BLaER1 treated with 17β-estradiol and CSF1 and Interleukin-3, amounts not matched to agents 10 nM and 100 nM (cell line): ENCODE measurements around the gene DUS1L.

ENCODE experiments used
- H3K27ac ChIP-seq, 11 experiments: shearing (Covaris generic); formaldehyde crosslinking; 2 replicates each; pipeline ENCODE4 v1.8.1; 2022
- H3K27me3 ChIP-seq, 11 experiments: shearing (Covaris generic); formaldehyde crosslinking; 2 replicates each; pipeline ENCODE4 v1.8.1; 2022
- H3K36me3 ChIP-seq, 11 experiments: shearing (Covaris generic); formaldehyde crosslinking; 2 replicates each; pipeline ENCODE4 v1.8.1; 2022
- H3K4me1 ChIP-seq, 10 experiments: shearing (Covaris generic); formaldehyde crosslinking; 2 replicates each; pipeline ENCODE4 v1.8.1; 2022
- H3K4me2 ChIP-seq, 11 experiments: shearing (Covaris generic); formaldehyde crosslinking; 2 replicates each; pipeline ENCODE4 v1.8.1; 2022
- H3K4me3 ChIP-seq, 10 experiments: shearing (Covaris generic); formaldehyde crosslinking; 2 replicates each; pipeline ENCODE4 v1.8.1; 2022
- H3K9ac ChIP-seq, 11 experiments: shearing (Covaris generic); formaldehyde crosslinking; 2 replicates each; pipeline ENCODE4 v1.8.1; 2022
- H3K9me3 ChIP-seq, 11 experiments: shearing (Covaris generic); formaldehyde crosslinking; replicated peaks in 1 of 11; 2 replicates each; pipeline ENCODE4 v1.8.1; 2022
- H4K20me1 ChIP-seq, 11 experiments: shearing (Covaris generic); formaldehyde crosslinking; 2 replicates each; pipeline ENCODE4 v1.8.1; 2022
- Cebpa-rat ChIP-seq, 11 experiments: shearing (Covaris generic); IDR thresholded peaks; 2 replicates each; pipeline ENCODE4 v1.8.1; 2022

The DUS1L gene

GRCh38 chr17:82092094-82092586, 26.5 kb upstream of the DUS1L start:
- peaks cover 14 to 23% (median 18%) of the 10 kb centered on the region in 10 experiments for H3K4me1 ChIP-seq
- H3K27ac ChIP-seq, result no peak overlapping the region
- H4K20me1 ChIP-seq, result peaks cover 18 to 99% (median 94%) of the 10 kb centered on the region in 11 experiments; a peak in 21 of 22 replicates
- no peak overlapping the region for H3K4me2 ChIP-seq
- peaks cover 84 to 98% (median 93%) of the 10 kb centered on the region in 11 experiments for H3K36me3 ChIP-seq
- no peaks in the 10 kb centered on the region for H3K27me3 ChIP-seq
- no peak overlapping the region for H3K4me3 ChIP-seq
- H3K9ac ChIP-seq, result no peak overlapping the region; a peak in 1 of 22 replicates
- H3K9me3 ChIP-seq, result no peaks in the 10 kb centered on the region
- TF ChIP-seq Cebpa-rat (IDR thresholded peaks at IDR 0.05), result no peak

- Histone ChIP-seq H3K4me1 (peaks cover 9 to 16% (median 12%) of the 10 kb centered on the region in 10 experiments), H3K27me3 (no peaks in the 10 kb centered on the region), H3K4me3 (no peak overlapping the region), H4K20me1 (peaks cover 12 to 99% (median 92%) of the 10 kb centered on the region in 11 experiments; a peak in 21 of 22 replicates), H3K36me3 (peaks cover 89 to 99% (median 97%) of the 10 kb centered on the region in 11 experiments), H3K9ac (peak overlapping the region in 1 of 11 experiments; percentile 15; a peak in 1 of 22 replicates), H3K4me2 (no peak overlapping the region), H3K9me3 (no peaks in the 10 kb centered on the region), H3K27ac (no peak overlapping the region)
- TF ChIP-seq Cebpa-rat (IDR thresholded peaks at IDR 0.05), result no peak
Measured at GRCh38 chr17:82091264-82092066, 25.9 kb upstream of the DUS1L start.

GRCh38 chr17:82090549-82091263, 25.1 kb upstream of the DUS1L start:
- Histone ChIP-seq H3K27ac (no peak overlapping the region), H4K20me1 (peaks cover 5 to 99% (median 92%) of the 10 kb centered on the region in 11 experiments; a peak in 21 of 22 replicates), H3K4me2 (no peak overlapping the region), H3K4me1 (peaks cover 1 to 8% (median 4%) of the 10 kb centered on the region in 10 experiments; a peak in 16 of 20 replicates), H3K4me3 (no peak overlapping the region), H3K27me3 (no peaks in the 10 kb centered on the region), H3K9ac (no peak overlapping the region), H3K9me3 (no peaks in the 10 kb centered on the region), H3K36me3 (peaks cover 92 to 99% (median 97%) of the 10 kb centered on the region in 11 experiments)
- no peak for TF ChIP-seq Cebpa-rat (IDR thresholded peaks at IDR 0.05)

- Histone ChIP-seq H3K4me1 (0 out of 20 replicates have a peak, but pooled peaks cover 0 to under 1% (median 0%) of the 10 kb centered on the region in 10 experiments), H3K4me3 (no peak overlapping the region), H3K9me3 (no peaks in the 10 kb centered on the region), H3K4me2 (no peak overlapping the region), H3K9ac (no peak overlapping the region), H3K27ac (no peak overlapping the region), H3K27me3 (no peaks in the 10 kb centered on the region), H4K20me1 (peaks cover 0 to 99% (median 92%) of the 10 kb centered on the region in 11 experiments; a peak in 20 of 22 replicates), H3K36me3 (peaks cover 91 to 99% (median 97%) of the 10 kb centered on the region in 11 experiments)
- no peak for TF ChIP-seq Cebpa-rat (IDR thresholded peaks at IDR 0.05)
Measured at GRCh38 chr17:82089723-82090548, 24.3 kb upstream of the DUS1L start.

- Histone ChIP-seq H3K4me2 (no peak overlapping the region), H4K20me1 (peaks cover 0 to 100% (median 95%) of the 10 kb centered on the region in 11 experiments; a peak in 20 of 22 replicates), H3K36me3 (peaks cover 95 to 100% (median 99%) of the 10 kb centered on the region in 11 experiments), H3K9me3 (no peaks in the 10 kb centered on the region), H3K4me1 (no peaks in the 10 kb centered on the region), H3K27me3 (no peaks in the 10 kb centered on the region), H3K9ac (no peak overlapping the region), H3K4me3 (no peak overlapping the region), H3K27ac (no peak overlapping the region)
- no peak for TF ChIP-seq Cebpa-rat (IDR thresholded peaks at IDR 0.05)
Measured at GRCh38 chr17:82088838-82089722, 23.5 kb upstream of the DUS1L start.

- Histone ChIP-seq H3K4me1 (no peaks in the 10 kb centered on the region), H4K20me1 (peaks cover 0 to 100% (median 96%) of the 10 kb centered on the region in 11 experiments; a peak in 20 of 22 replicates), H3K36me3 (peaks cover 97 to 100% (median 100%) of the 10 kb centered on the region in 11 experiments), H3K4me3 (no peak overlapping the region), H3K4me2 (no peak overlapping the region), H3K27me3 (no peaks in the 10 kb centered on the region), H3K9me3 (no peaks in the 10 kb centered on the region), H3K9ac (no peak overlapping the region), H3K27ac (no peak overlapping the region)
- no peak for TF ChIP-seq Cebpa-rat (IDR thresholded peaks at IDR 0.05)
Measured at GRCh38 chr17:82087961-82088837, 22.6 kb upstream of the DUS1L start.
